ENCODE data around the gene TRERF1.

- TF ChIP-seq CTCF (IDR thresholded peaks at IDR 0.05; ENCODE audit: low read length) (peak; percentile 11; the same call in 1 of the 2 replicates), EZH2 (IDR thresholded peaks at IDR 0.05; ENCODE audit: borderline replicate concordance, low read length) (no peak)
Observed at GRCh38 chr6:42419490-42420280, 32.0 kb downstream of the TRERF1 start.

Measured in OCI-LY1 (cell line).